K562 (cell line): ENCODE data around the gene CFAP251.

Experiments used
- RHOXF2B ChIP-seq: fragments of 250-450 bp; sonication (Bioruptor Pico); conservative IDR thresholded peaks from 2 replicates; pipeline ENCODE4 v1.5.1; 2021
- RNF2 ChIP-seq: sonication (generic); IDR thresholded peaks from 2 replicates; pipeline ENCODE4 v1.6.1; 2016
- TRIM28 ChIP-seq: fragments of 450-650 bp; IDR thresholded peaks from 2 replicates; pipeline ENCODE4 v1.6.1; 2017
- ZNF785 ChIP-seq: fragments of 250-450 bp; sonication (Bioruptor Pico); IDR thresholded peaks from 2 replicates; pipeline ENCODE4 v1.4.0; 2020; ENCODE audit warnings: mild to moderate bottlenecking

DNA sequence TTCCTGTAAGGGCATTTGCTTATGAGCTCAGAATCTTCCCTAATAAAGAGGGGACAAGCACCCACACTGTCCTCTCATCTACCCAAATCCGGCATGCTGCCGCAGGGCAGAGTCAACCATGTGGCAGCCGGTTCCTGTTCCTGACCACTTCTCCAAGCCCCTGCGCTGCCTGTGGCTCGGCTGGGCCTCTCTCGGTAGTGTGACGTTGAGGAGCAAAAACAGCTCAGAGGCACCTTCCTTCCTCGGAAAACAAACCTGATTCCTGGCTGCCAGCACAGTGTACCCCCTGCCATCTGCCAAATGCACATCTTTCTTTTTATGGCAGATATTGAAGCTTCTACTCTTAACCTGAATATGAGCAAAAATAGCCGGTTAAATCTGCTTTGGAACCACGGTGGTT, 50.5 kb downstream of the CFAP251 start:
- TF ChIP-seq TRIM28: no peak
- TF ChIP-seq ZNF785 (CRISPR knock-in tag): no peak
- no peak for TF ChIP-seq RNF2
- no peak for TF ChIP-seq RHOXF2B (CRISPR knock-in tag)
